GM19351 (cell line): ENCODE results near the gene MIS18A.
"Not testable (repeated sequence)": the region's sequence is repeated elsewhere in the genome, so short reads cannot be mapped to it uniquely, and the experiment has no call there.

Source experiments
- ATAC-seq: cut with Tn5 transposase; IDR thresholded peaks from one replicate; pipeline ENCODE4 v1.9.1; 2021; ENCODE audit warnings: mild to moderate bottlenecking, moderate library complexity; ENCODE audit not compliant: unreplicated experiment

MIS18A gene

GRCh38 chr21:32306021-32306780, 27.4 kb upstream of the MIS18A start:
- no peak for ATAC-seq

- ATAC-seq = no peak
Observed at GRCh38 chr21:32304998-32305397, 26.1 kb upstream of the MIS18A start.

- ATAC-seq = no peak
Observed at GRCh38 chr21:32303385-32303784, 24.5 kb upstream of the MIS18A start.

GRCh38 chr21:32302560-32302959, 23.7 kb upstream of the MIS18A start:
- no peak for ATAC-seq

- ATAC-seq = no peak
Observed at GRCh38 chr21:32301596-32301995, 22.7 kb upstream of the MIS18A start.

GRCh38 chr21:32300117-32300681, 21.4 kb upstream of the MIS18A start:
- no peak for ATAC-seq

- no peak for ATAC-seq
Observed at GRCh38 chr21:32299695-32300094, 20.8 kb upstream of the MIS18A start.

GRCh38 chr21:32298658-32299081, 19.8 kb upstream of the MIS18A start, which contains the start of gene MRAP:
TSS of gene MRAP (plus strand) at chr21:32298855. CDS start at chr21:32298972, 117 bp downstream.
- no peak for ATAC-seq

- no peak for ATAC-seq
Observed at GRCh38 chr21:32298148-32298559, 19.3 kb upstream of the MIS18A start.

- no peak for ATAC-seq
Observed at GRCh38 chr21:32297449-32297848, 18.6 kb upstream of the MIS18A start.

GRCh38 chr21:32285476-32285875, 6.6 kb upstream of the MIS18A start:
- no peak for ATAC-seq

- no peak for ATAC-seq
Observed at GRCh38 chr21:32282992-32283391, 4.1 kb upstream of the MIS18A start.

- no peak for ATAC-seq
Observed at GRCh38 chr21:32281531-32281930, 2.7 kb upstream of the MIS18A start.

- ATAC-seq = peak; percentile 25
Observed at GRCh38 chr21:32279377-32279680, 480 bp upstream of the MIS18A start.

GRCh38 chr21:32278103-32278502, 746 bp downstream of the MIS18A start:
- ATAC-seq = no peak

- no peak for ATAC-seq
Observed at GRCh38 chr21:32276671-32277070, 2.2 kb downstream of the MIS18A start.

GRCh38 chr21:32270748-32271147, 8.1 kb downstream of the MIS18A start:
- ATAC-seq = no peak

GRCh38 chr21:32265321-32265720, 13.5 kb downstream of the MIS18A start:
- ATAC-seq = not testable (repeated sequence)

- no peak for ATAC-seq
Observed at GRCh38 chr21:32261929-32262328, 16.9 kb downstream of the MIS18A start.

GRCh38 chr21:32260130-32260529, 18.7 kb downstream of the MIS18A start:
- no peak for ATAC-seq

GRCh38 chr21:32258786-32259048, 20.1 kb downstream of the MIS18A start:
- not testable (repeated sequence) for ATAC-seq

GRCh38 chr21:32257962-32258785, 20.7 kb downstream of the MIS18A start:
- ATAC-seq = peak; percentile 82
